HG03175 (cell line): ENCODE measurements around the gene DOHH.
"Not testable (repeated sequence)": the region's sequence is repeated elsewhere in the genome, so short reads cannot be mapped to it uniquely, and the experiment has no call there.

ENCODE experiments used
- ATAC-seq: cut with Tn5 transposase; IDR thresholded peaks from one replicate; pipeline ENCODE4 v1.9.1; 2021; ENCODE audit warnings: mild to moderate bottlenecking, moderate library complexity; ENCODE audit not compliant: unreplicated experiment

Gene DOHH

DNA sequence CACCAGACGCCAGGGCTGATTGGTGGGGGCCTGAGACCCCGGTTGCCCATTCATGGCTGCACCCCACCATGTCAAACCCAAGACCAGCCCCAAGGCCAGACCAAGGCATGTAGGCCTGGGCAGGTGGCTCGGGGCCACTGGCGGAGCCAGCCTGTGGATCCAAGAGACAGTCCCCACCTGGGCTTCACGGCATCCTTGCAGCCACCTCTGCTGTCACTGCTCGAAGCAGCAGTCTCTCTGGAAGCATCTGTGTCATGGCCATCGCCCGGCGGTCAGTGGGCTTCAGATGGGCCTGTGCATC is 34.7 kb upstream of the DOHH start:
- no peak for ATAC-seq

DNA sequence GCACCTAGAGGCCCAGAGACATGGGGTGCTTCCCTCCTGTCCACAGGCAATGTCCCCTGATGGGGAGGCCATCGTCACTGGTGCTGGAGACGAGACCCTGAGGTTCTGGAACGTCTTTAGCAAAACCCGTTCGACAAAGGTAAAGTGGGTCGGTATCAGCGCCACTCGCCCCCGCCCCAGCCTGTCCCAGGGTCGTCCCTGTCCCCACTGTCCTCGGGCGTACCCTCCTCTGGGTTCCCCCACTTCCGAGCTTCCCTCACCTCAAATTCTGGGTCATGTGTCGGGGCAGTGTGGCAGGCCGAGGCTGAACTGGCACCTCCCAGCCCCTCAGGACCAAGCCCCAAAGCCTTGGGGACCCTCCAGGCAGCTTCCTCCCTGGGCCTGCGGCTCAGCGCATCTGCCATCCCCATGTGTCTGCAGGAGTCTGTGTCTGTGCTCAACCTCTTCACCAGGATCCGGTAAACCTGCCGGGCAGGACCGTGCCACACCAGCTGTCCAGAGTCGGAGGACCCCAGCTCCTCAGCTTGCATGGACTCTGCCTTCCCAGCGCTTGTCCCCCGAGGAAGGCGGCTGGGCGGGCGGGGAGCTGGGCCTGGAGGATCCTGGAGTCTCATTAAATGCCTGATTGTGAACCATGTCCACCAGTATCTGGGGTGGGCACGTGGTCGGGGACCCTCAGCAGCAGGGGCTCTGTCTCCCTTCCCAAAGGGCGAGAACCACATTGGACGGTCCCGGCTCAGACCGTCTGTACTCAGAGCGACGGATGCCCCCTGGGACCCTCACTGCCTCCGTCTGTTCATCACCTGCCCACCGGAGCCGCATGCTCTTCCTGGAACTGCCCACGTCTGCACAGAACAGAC is 34.1 kb upstream of the DOHH start:
- no peak for ATAC-seq

DNA sequence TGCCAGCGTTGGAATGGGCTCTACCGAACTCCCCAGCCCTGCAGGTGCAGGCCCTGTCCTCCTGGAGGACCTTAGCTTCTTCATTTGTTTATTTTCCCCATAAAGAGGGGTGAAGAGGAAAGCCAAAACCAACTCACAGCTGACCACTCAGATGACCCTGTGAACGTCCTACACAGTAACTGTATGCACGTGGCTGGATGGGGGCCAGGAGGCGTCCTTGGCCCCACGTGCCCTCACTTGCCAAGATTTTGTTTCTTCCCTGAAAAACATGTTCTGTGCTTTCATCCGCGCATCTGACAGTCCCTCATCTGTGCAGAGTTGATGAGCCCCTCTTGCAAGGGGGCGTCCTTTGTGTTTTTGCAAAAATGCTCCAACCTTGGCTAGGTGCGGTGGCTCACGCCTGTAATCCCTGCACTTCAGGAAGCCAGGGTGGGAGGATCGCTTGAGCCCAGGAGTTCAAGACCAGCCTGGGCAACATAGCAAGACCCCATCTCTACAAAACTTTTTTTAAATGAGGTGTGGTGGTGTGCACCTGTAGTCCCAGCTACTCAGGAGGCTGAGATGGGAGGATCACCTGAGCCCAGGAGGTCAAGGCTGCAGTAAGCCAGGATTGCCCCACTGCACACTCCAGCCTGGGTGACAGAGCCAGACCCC is 33.2 kb upstream of the DOHH start:
- ATAC-seq: no peak

DNA sequence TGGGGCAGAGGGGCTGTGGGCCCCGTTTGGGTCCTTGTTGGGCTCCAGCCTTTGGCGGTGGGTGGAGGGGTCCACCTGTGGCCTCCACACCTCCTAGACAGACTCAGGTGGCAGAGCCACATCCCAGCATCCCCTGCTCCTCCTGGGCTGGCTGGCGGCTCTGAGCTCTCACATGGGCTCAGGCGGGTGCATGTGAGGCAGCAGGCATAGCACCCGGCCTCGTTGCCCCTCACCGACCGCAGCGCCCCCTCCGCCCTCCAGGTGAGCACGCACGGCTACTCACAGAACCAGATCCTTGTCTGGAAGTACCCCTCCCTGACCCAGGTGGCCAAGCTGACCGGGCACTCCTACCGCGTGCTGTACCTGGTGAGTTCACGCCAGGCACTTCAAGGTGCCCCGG is 32.6 kb upstream of the DOHH start:
- no peak for ATAC-seq

DNA sequence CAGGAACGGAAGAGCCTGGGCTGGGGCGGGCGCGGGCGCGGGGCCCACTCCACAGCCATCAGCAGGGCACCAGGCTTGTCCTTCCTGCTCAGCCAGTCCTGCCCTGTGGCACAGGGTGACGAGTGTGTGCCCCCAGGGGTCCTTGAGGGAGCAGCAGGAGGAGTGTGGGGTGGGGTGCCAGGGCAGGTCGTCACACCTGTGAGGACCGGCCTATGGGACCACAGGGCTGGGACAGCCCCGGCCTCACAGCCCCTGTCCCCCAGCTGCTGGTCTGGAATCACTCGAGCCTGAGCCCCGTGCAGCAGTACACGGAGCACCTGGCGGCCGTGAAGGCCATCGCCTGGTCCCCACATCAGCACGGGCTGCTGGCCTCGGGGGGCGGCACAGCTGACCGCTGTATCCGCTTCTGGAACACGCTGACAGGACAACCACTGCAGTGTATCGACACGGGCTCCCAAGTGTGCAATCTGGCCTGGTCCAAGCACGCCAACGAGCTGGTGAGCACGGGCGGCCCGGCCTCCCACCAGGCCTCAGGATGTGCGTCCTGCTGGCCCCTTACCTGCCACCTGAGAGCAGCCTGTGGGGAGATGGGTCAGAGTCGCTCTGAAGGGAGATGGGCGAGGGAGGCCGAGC is 31.8 kb upstream of the DOHH start:
- no peak for ATAC-seq

DNA sequence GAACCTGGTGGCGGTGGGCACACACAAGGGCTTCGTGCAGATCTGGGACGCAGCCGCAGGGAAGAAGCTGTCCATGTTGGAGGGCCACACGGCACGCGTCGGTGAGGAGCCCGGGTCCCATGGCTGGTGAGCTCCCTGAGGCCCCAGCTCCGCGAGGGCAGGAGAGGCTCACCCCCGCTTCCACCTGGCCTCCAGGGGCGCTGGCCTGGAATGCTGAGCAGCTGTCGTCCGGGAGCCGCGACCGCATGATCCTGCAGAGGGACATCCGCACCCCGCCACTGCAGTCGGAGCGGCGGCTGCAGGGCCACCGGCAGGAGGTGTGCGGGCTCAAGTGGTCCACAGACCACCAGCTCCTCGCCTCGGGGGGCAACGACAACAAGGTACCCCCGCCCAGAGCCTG is 31.2 kb upstream of the DOHH start:
- ATAC-seq: no peak

DNA sequence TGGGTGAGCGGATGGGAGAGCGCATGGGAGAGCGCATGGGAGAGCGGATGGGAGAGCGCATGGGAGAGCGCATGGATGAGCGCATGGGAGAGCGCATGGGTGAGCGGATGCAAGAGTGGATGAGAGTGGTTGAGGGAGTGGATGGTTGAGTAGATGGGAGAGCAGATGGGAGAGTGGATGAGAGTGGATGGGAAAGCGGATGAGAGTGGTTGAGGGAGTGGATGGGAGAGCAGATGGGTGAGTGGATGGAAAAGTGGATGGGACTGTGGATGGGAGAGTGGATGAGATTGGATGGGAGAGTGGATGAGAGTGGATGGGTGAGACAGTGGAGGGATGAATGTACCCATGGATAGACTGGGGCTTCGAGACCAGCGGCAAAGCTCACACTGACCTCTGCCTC is 29.9 kb upstream of the DOHH start:
- no peak for ATAC-seq

DNA sequence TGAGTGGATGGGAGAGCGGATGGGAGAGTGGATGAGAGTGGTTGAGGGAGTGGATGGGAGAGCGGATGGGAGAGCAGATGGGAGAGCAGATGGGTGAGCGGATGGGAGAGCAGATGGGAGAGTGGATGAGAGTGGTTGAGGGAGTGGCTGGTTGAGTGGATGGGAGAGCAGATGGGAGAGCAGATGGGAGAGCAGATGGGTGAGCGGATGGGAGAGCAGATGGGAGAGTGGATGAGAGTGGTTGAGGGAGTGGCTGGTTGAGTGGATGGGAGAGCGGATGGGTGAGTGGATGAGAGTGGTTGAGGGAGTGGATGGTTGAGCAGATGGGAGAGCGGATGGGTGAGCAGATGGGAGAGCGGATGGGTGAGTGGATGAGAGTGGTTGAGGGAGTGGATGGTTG is 28.8 kb upstream of the DOHH start:
- ATAC-seq: not testable (repeated sequence)

DNA sequence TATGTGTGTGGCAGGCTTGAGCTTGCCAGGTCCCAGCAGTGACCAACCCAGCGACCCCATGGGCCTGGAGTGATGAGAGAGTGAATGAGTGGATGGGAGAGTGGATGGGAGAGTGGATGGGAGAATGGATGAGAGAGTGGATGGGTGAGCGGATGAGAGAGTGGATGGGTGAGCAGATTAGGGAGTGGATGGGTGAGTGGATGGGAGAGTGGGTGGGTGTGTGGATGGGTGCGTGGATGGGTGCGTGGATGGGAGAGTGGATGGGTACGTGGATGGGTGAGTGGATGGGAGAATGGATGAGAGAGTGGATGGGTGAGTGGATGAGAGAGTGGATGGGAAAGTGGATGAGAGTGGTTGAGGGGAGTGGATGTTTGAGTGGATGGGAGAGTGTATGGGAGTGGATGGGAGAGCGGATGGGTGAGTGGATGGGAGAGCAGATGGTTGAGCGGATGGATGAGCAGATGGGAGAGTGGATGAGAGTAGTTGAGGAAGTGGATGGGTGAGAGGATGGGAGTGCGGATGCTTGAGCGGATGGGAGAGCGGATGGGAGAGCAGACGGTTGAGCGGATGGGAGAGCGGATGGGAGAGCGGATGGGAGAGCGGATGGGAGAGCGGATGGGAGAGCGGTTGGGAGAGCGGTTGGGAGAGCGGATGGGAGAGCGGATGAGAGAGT is 28.2 kb upstream of the DOHH start:
- no peak for ATAC-seq

DNA sequence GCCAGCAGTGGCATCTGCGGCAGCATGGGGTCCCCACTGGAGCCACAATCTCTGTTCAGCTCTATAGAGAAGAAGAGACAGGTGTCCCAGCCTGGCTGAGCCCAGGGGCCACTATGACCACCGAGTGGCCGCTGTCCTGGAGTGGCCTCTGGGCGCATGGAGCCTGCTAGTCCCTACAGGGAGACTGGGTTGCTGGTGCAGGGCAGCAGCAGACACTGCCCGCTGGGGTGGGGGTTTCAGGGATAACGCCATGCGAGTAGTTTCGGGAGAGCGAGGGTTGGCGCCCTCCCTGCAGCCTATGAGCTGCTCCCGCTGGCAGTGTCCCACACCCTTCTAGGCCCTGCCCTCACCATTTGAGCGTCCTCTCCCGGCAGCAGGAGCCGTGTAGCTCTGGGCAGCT is 27.6 kb upstream of the DOHH start:
- no peak for ATAC-seq

DNA sequence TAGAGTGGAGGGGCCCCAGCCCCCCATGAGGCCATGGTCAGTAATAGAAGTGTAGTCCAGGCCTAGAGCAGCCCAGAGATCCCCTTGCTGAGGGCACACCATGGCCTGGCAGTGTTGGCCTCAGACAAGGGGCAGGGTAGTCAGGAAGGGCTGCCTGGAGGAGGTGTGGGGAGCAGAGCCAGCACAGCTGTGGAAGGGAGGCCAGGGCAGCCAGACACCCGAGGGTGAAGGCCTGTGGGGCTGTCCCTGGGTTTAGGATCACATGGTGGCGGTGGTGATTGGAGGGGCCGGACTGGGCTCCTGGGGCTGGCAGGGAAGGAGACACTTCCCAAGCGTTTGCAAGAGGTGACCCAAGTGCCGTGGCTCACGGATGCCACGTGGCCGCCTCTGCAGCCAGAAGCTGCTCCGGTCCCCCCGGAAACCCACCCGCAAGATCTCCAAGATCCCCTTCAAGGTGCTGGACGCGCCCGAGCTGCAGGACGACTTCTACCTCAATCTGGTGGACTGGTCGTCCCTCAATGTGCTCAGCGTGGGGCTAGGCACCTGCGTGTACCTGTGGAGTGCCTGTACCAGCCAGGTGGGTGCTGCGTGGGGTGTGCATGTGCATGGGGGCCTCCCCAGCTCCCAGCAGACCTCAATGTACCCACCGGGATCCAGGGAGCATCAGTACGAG is 26.9 kb upstream of the DOHH start:
- ATAC-seq: no peak

DNA sequence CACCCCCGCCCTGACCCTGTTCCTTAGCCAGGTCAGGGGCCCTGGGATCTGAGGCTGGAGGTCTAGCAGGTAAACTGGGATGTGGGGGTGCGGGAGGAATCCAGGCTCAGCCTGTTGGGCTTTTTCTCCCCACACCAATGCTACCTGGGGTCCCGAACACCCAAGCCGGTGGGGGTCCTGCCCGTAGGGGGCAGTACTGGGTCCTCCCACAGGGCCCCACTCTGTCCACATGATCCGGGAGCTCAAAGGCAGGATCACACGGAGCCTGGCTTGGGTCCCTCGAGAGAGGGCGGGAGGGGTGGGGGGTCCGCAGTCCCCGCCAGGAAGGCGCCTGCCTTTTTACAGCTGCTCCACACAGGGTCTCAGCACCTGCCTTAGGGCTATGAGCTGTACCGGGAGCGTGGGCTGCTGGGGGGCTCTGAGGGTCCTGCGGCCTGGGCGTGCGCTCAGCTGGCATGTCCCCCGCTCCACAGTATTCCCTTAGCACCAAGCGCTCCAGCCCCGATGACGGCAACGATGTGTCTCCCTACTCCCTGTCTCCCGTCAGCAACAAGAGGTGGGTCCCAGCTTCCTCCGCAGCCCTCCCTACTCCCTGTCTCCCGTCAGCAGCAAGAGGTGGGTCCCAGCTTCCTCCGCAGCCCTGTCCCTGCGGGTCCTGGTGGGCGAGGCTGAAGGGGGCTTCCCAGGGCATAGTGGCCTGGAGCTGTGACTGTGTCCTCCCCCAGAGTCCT is 26.2 kb upstream of the DOHH start:
- no peak for ATAC-seq

DNA sequence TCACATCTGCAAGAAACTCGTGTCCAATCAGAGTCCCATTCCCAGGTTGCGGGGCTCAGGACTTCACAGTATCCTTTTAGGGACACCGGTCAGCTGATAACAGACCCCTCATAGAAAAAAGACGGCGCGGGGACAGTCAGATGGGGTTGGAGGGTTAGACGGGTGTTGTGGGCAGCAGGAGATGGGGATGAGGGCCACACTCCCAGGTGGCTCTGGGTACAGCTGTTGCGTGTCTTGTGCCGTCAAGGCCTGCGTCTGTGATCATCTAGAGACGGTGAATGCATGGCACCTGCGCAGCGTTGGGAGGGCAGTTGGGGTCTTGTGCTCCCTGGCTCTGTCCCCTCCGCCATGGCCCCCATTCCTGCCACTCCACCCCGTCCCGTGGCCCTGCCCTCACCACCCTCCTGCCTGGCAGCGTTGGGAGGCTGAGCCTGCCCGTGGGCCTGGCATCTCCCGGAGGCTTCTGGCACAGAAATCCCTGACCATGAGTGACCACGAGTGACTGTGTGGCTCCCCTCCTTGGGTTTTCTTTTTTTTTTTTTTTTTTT is 24.5 kb upstream of the DOHH start:
- no peak for ATAC-seq

DNA sequence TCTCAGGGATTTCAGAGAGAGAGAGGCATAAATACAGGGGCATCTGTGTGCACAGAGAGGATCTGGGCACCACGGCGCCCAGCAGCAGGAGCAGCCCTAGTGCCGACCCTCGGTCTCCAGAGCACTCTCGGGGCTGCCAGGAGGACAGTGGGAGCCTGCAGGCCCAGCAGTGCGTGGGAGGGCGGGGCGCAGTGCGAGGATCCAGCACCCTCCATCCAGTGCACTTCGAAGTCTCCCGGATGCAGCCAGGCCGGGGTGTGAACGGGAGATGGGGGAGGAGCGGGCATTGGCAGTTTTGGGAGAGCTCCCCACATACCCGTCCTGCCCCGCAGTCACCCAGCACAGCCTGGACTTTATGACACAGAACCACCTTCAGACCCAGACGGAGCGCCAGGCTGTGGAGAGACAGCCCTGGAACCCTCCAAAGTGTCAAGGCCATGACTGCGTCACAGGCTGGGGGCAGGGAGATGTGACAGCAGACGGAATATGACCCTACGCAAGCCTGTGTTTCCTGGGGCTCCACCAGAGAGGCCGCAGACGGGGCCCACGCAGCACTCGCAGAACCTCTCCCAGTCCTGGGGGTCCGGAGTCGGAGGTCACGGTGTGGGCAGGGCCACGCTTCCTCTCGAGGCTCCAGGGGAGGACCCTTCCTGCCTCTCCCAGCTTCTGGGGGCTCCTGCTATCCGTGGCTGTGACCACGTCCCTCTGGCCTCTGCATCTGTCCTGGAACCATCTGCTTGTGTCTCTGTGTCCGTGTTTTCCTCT is 23.8 kb upstream of the DOHH start:
- no peak for ATAC-seq

DNA sequence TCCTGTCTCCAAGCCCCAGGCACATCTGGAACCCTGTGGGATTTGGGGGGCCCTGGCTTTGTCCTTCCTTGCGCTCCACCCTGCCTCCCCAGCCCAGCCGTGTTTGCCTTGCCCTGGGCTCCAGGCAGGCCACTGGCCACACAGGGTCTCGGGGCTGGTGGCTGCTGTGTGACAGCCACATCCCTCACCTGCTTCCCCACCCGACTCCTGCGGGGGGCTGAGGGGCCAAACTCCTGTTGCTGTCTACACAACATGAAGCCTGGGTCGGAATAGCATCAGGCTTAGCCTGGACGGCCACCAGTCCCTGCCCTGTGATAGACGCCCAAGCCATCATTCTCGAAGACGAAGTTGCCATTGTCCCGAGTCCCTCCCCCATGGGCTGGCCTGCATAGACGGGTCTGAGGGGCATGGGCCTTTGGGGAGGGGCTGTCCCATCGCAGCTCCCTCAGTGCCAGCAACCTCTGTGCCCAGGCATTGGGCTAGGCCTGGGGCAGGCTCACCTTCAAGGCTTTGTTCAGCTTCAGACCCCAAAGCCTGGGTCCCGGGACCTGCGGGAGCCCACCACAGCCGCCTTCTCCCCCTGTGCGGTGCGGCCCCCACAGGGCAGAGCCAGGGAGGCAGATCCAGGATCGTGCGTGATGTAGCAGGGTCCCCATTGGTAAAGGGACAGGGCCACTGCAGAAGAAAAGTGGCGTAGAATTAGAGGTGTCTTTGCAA is 23.0 kb upstream of the DOHH start:
- ATAC-seq: no peak

DNA sequence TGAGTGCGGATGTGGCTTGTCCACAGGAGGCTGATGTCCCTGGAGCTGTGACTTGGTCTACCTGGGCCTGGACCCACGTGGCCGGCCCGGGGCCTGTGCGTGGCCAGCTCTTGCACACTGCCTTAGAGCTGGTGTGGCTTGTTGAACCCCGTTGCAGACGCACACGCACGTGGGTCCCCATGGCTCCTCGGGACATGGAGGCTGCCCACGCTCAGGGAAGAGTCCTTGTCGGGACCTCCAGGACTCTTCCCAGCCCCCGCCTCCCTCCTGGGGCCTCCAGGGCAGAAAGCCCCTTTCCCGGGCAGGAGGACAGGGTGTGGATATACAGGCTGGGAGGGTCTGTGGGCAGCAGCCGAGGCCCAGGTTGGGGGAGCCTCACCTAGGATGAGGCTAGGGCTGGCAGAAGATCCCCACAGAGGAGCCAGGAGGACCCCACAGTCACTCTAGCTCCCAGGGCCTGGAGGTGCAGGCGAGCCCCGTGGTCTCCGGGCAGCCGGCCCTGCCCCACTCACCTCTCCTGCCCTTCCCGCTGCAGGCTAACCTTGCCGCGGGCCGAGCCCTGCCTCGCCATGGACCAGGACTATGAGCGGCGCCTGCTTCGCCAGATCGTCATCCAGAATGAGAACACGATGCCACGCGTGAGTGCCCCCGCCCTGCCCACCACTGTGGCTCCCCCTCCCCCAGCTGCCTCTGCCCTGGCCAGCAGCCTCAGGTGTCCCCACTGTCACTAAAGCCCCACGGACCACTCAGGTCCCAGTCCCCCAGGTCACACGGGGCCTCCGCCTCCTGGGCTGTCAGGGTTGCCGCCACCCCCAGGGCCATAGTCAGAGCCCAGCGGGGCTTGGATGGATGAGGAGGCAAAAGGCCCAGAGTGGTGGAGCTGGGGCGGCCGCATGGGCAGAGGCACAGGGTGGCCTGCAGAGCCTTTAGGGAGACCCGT is 22.2 kb upstream of the DOHH start:
- ATAC-seq: no peak

DNA sequence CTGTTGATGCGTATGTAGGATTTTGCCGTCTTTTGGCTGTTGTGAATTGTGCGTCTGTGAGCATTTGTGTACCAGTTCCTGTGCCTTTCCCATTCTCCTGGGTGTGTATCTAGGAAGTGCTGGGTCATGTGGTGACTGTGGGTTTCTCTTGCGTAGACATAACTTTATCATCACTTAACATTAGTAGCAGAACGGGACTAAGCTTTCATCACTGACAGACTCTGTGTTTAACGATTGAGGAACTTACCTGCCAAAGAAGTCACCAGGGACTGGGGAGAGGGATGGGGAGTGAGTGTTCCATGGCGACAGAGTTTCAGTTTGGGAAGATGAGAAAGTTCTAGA is 20.6 kb upstream of the DOHH start:
- ATAC-seq: no peak
